Neutrophil (primary cell): ENCODE data around the gene MICAL3.

Experiments used
- H3K27ac ChIP-seq: fragments of 200-600 bp; sonication (generic); 2 replicates; pipeline ENCODE4 v1.5.1; 2016; ENCODE audit warnings: mild to moderate bottlenecking, moderate library complexity
- H3K27me3 ChIP-seq: fragments of 200-600 bp; sonication (generic); 2 replicates; pipeline ENCODE4 v1.6.0; 2016; ENCODE audit warnings: mild to moderate bottlenecking
- H3K36me3 ChIP-seq: fragments of 200-600 bp; sonication (generic); 2 replicates; pipeline ENCODE4 v1.5.1; 2017
- H3K4me1 ChIP-seq, 2 experiments: fragments of 200-600 bp in 1 of 2; sonication (generic) in 1 of 2; 1 replicate in 1 of 2; 2 replicates in 1 of 2; pipeline versions ENCODE4 v1.5.1 to v1.6.1; 2013 to 2016; ENCODE audit warnings: low read depth in 1 of 2, low read length in 1 of 2, mild to moderate bottlenecking in 1 of 2, moderate library complexity in 1 of 2; ENCODE audit not compliant: control insufficient read depth in 1 of 2, insufficient read depth in 1 of 2
- H3K4me3 ChIP-seq, 2 experiments: fragments of 200-600 bp in 1 of 2; sonication (generic) in 1 of 2; 1 replicate in 1 of 2; 2 replicates in 1 of 2; pipeline ENCODE4 v1.5.1; 2013 to 2016; ENCODE audit warnings: low read depth in 1 of 2, low read length in 1 of 2, mild to moderate bottlenecking in 1 of 2, moderate library complexity in 1 of 2
- H3K9me3 ChIP-seq: fragments of 200-600 bp; sonication (generic); 2 replicates; pipeline ENCODE4 v1.5.1; 2016
- CTCF ChIP-seq: fragments of 200-600 bp; sonication (generic); IDR thresholded peaks from 2 replicates; pipeline ENCODE4 v1.5.1; 2016; ENCODE audit warnings: antibody characterized with exemption

The MICAL3 gene

GRCh38 chr22:17915188-17915587, 109.2 kb downstream of the MICAL3 start:
- Histone ChIP-seq H3K9me3 (no peaks in the 10 kb centered on the region), H3K27me3 (peaks cover 5% of the 10 kb centered on the region), H3K4me3 (no peak overlapping the region), H3K4me1 (no peaks in the 10 kb centered on the region), H3K27ac (no peak overlapping the region), H3K36me3 (no peaks in the 10 kb centered on the region)
- TF ChIP-seq CTCF: no peak

- H3K27ac ChIP-seq: no peak overlapping the region
- H3K4me3 ChIP-seq: no peak overlapping the region
- H3K9me3 ChIP-seq: no peaks in the 10 kb centered on the region
- no peaks in the 10 kb centered on the region for H3K4me1 ChIP-seq
- no peaks in the 10 kb centered on the region for H3K27me3 ChIP-seq
- no peak for TF ChIP-seq CTCF
- no peaks in the 10 kb centered on the region for H3K36me3 ChIP-seq
Observed at GRCh38 chr22:17914474-17914873, 109.9 kb downstream of the MICAL3 start.

DNA sequence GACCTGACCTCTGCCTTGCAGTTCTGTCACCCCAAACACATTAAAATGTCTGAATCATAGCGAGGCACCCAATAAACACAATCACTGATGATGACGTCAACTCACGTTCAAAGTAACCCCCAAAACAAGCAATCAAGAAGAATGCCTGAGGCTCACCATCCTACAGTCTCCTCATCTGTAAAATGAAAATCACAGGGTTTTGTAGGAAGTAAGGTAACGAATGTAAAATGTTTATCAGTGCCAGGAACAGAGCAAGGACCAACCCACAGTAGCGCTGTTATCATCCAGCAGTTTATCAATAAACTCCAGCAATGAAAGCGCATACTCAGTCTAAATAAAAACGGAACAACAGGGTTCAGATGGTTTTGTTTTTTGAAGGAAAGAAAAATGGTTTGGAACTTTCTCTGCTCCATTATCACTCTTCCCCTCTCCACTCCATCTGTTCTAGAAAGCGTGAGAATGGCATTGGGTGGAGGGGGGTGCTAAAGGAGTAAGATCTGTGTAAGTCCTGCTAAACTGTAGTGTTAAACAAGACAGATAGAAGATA, 110.5 kb downstream of the MICAL3 start:
- no peaks in the 10 kb centered on the region for H3K4me1 ChIP-seq

GRCh38 chr22:17912945-17913721, 111.2 kb downstream of the MICAL3 start:
- Histone ChIP-seq H3K4me3 (no peak overlapping the region), H3K9me3 (no peaks in the 10 kb centered on the region), H3K27me3 (no peaks in the 10 kb centered on the region), H3K27ac (no peak overlapping the region), H3K4me1 (no peaks in the 10 kb centered on the region), H3K36me3 (no peaks in the 10 kb centered on the region)
- no peak for TF ChIP-seq CTCF

More for the DNA sequence above, 110.5 kb downstream of the MICAL3 start:
- H3K36me3 ChIP-seq: no peaks in the 10 kb centered on the region
- no peaks in the 10 kb centered on the region for H3K27me3 ChIP-seq
- no peak overlapping the region for H3K27ac ChIP-seq
- H3K9me3 ChIP-seq: no peaks in the 10 kb centered on the region
- H3K4me3 ChIP-seq: no peak overlapping the region
- no peak for TF ChIP-seq CTCF

DNA sequence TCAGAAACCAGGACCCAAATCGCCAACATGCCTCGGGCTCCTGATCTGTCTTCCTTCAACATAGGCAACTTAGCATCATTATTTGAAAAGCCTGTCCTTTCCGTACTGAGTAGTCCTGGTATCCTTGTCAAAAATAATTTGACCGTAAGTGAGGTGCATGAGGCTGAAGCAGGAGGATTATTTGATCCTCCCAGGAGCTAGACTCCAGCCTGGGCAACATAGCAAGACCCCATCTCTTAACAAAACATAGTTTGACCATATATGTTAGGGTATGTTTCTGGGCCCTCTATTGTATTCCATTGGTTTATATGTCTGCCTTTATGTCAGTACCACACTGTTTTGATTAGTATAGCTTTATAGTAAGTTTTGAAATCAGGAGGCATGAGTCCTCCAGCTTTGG, 112.5 kb downstream of the MICAL3 start:
- Histone ChIP-seq H3K9me3 (no peaks in the 10 kb centered on the region), H3K36me3 (no peaks in the 10 kb centered on the region), H3K27ac (no peak overlapping the region), H3K27me3 (no peaks in the 10 kb centered on the region), H3K4me1 (no peaks in the 10 kb centered on the region), H3K4me3 (no peak overlapping the region)
- TF ChIP-seq CTCF: no peak
